Measurements from ENCODE around the gene SLAMF9.
A peak's percentile ranks its signal among the peaks of the same experiment; 100 is the strongest.

The SLAMF9 gene

DNA sequence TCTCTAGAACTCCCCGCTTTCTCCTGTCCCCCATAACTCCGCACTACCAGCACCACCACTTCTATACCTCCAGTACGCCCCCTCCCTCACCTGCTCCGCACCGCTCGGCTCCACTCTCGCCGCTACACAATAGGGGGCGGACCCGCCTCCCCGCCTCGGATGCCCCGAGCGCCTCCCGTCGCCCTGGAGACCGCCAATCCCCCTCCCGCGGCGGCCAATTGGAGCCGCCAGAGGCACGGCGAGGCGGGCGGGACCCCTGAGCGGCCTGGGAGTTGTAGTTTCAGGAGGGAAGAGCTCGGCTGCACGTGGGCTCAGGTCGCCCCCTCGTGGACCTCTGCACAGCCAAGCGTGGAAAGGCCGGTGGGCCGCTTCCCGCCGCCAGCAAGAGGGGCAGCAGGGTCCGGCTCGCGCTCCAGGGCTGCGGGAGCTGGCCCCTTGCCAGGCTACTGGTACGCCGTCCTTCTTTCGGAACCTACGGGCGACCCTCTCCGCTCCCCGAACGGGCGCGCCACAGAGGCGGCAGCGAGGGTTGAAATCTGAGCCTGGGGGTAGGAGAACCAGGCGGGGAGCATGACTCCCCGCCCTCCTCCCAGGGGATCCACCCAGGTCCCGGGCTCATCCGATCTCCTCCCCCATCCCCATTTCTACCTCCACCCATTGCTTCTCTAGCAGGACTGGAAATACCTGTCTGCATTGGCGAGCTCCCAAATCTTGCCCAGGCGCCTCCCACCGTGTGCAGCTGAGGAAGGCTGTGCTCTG, 8.4 kb downstream of the SLAMF9 start, which contains the start of gene IGSF9:
Gene IGSF9 (minus strand): TSS at position 131 of the 759 bp plus-strand sequence. CDS start 2,159 bp downstream, outside the sequence.
- peak; percentile 44 to 73 (median 59) for DNase-seq (ENCODE audit: low read depth in 3 of 3)

GRCh38 chr1:159944623-159945455, 9.2 kb downstream of the SLAMF9 start:
- DNase-seq (ENCODE audit: low read depth in 3 of 3), result no peak

DNA sequence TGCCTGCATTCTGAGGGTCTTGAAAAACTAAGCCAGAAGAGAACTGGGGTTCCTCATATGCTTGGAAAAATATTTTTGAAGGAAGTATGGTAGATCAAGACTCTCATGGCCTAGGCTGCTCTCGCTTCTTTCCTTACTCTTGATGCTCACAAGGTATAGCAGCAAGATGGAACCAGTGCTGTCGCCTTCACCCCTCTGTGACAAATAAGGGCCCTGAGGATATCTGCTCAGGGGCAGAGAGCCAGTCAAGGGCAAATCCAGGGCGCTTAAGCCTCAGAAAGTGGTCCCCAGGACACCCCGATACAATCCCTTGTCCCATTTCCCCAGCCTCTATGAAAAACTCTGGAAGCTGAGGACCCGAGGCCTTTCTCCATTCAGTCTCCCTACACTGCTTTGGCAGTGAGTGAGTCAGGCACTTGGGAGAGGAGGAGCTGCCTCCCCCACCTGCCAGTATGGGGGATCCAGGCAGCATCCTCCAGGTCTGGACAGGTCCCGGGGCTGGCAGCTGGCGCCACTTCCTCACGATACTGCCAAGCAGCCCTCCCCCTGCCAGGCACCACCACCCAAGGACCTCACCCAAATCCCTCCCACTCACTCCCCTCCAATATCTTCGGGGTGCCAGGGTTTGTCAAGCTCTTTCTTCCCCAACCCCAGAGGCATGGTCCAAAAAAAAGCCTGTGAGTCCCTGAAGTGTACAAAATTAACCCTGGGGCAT, 10.0 kb downstream of the SLAMF9 start:
- DNase-seq (ENCODE audit: low read depth in 3 of 3), result no peak

GRCh38 chr1:159943278-159943640, 10.8 kb downstream of the SLAMF9 start:
- no peak for DNase-seq (ENCODE audit: low read depth in 3 of 3)

DNA sequence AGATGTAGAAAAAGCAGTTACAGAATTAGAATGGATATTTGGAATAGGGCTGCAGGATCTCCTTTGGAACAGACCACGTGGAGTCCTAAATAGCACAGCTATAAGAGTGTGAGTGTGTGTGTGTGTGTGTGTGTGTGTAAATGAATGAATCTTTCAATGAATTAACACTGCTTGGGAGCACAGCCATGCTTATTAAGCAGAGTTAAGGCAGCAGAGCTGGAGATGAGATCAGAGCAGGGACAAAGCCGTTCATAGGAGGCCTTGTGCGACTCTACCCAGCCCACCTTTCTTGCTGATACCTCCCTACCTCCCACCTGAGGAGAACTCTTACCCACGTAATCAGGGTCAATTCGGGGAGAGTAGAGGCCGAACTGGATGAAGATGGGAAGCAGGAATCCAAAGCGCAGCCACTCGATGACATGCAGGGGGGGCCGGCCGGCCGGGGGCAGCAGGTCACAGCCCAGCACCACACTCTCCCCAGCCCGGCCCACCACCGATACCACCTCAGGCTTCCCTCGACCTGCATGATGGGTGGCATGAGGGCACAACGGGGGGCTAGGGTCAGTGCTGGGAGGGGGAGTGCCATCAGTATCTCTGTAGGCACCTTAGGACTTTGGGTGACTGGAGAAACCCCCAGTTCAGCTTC, 11.3 kb downstream of the SLAMF9 start:
- DNase-seq (ENCODE audit: low read depth in 3 of 3), result no peak

- DNase-seq (ENCODE audit: low read depth in 3 of 3), result no peak
Measured at GRCh38 chr1:159941591-159942560, 12.2 kb downstream of the SLAMF9 start.

GRCh38 chr1:159941141-159941540, 12.9 kb downstream of the SLAMF9 start:
- no peak for DNase-seq (ENCODE audit: low read depth in 3 of 3)

- no peak for DNase-seq (ENCODE audit: low read depth in 3 of 3)
Measured at GRCh38 chr1:159940006-159940620, 13.9 kb downstream of the SLAMF9 start.

DNA sequence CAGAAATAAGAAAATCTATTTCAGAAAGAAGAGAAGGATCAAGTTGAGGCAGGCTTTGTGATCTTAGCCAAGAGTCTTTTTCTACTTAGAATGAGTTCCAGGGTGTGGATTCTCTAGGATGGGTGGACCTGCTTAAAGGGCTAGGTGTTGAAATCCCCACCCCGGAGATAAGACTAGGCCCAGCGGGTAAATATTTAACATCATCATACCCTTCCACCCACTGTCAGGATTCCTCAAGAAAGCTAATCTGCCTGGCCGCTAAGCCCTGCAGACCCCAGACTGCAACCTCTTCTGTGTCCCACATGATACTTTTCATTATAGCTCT, 14.4 kb downstream of the SLAMF9 start:
- no peak for DNase-seq (ENCODE audit: low read depth in 3 of 3)

- no peak for DNase-seq (ENCODE audit: low read depth in 3 of 3)
Measured at GRCh38 chr1:159938905-159939677, 14.9 kb downstream of the SLAMF9 start.

DNA sequence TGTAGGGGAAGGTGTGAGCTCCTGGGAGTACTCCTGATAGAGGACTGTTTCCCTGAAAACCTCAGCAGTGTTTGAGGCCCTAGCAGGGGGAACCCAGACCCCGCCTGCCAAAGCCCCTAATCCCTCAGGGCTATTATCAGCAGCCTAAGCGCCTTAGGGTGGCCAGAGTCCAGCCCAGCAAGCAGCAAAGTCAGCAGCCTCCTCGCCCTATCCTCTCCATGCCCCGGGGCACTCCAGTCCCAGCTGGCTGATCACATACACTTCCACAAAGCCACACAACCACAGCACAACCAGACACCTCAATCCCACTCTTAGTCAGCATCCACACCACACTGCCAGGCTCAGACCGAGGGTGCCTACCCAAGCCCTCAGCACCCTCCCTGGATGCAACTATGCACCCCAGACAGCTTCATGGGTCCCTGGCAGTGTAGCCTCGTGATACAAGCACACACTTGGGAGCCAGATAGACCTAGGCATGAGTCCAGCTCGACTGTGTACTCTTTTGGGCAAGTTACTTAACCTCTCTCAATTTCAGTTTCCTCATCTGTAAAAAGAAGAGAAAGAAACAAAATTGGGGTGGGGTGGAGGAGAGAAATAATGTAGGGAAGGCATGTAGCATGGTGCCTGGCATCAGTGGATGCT, 15.7 kb downstream of the SLAMF9 start:
- DNase-seq (ENCODE audit: low read depth in 3 of 3), result no peak

- DNase-seq (ENCODE audit: low read depth in 3 of 3), result no peak
Measured at GRCh38 chr1:159937054-159937750, 16.8 kb downstream of the SLAMF9 start.

- DNase-seq (ENCODE audit: low read depth in 3 of 3), result peak; percentile 68 to 79 (median 72)
Measured at GRCh38 chr1:159936273-159936904, 17.6 kb downstream of the SLAMF9 start.

GRCh38 chr1:159935719-159936272, 18.2 kb downstream of the SLAMF9 start:
- no peak for DNase-seq (ENCODE audit: low read depth in 3 of 3)

DNA sequence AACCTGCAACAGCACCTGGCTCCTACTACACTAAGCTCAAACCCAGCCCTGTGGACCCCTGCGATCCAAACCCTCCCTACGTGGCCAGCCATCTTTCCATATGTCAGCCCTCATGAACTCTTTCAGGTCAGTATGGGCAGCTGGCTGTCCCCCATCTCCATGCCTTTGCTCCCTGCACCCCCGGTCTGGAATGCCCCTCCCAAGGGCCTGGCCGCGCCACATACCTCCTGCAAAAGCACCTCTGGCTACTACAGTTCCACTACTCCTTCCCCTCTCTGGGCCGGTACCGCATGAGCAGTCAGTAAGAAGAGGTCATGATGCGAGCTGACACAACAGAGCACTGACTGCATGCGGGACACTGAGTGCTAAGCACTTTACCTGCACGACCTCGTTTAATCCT, 18.7 kb downstream of the SLAMF9 start:
- no peak for DNase-seq (ENCODE audit: low read depth in 3 of 3)

GRCh38 chr1:159934136-159935039, 19.6 kb downstream of the SLAMF9 start:
- DNase-seq (ENCODE audit: low read depth in 3 of 3), result no peak

DNA sequence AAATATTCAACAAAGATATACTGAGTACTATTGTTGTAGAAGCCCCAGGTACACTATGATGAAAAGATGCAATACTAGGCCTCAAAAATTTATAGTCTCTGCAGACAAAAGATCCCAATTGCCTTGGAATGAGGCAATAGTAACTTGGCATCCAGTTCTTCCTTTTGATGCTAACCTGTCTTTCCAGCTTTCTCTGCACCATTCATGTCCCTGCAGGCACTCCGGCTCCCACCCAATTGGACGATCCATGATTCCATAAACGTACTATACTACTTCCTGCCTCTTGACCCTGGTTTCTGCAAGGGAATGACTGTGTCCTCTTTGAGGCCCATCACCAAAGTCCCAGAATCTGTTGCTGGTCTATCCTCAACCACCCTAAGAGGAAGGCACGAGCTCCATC, 20.7 kb downstream of the SLAMF9 start:
- DNase-seq (ENCODE audit: low read depth in 3 of 3), result no peak

Data from stimulated activated CD4-positive, alpha-beta T cell treated with anti-CD3 and anti-CD28 coated beads, TNF-alpha, amount 100 ng/mL, for 24 hours (primary cell).